Measurements from ENCODE around the gene PNPT1.

Gene PNPT1

GRCh38 chr2:55595536-55595935 lies 98.1 kb downstream of the PNPT1 start:
- no peak for DNase-seq

GRCh38 chr2:55592130-55592529 lies 101.5 kb downstream of the PNPT1 start:
- no peak for DNase-seq

- peak; percentile 81 for DNase-seq
Measured at GRCh38 chr2:55590810-55591440, 102.7 kb downstream of the PNPT1 start.

- peak; percentile 6 for DNase-seq
Measured at GRCh38 chr2:55585451-55586080, 108.1 kb downstream of the PNPT1 start.
